Spleen (tissue), 7 donors: ENCODE measurements around the gene ADARB1.

Experiments used
- POLR2A ChIP-seq, 3 donors: fragments of 450-650 bp; IDR thresholded peaks; one replicate each; pipeline ENCODE4 v1.5.1; 2017; ENCODE audit warnings: antibody characterized with exemption in 3 of 3, mild to moderate bottlenecking in 1 of 3
- POLR2AphosphoS5 ChIP-seq, 3 donors: sonication (generic); formaldehyde crosslinking; IDR thresholded peaks; one replicate each; pipeline ENCODE4 v1.5.1; 2017; ENCODE audit warnings: antibody characterized with exemption in 3 of 3
- TF ChIP-seq, protein P1 (sequence below), 11 experiments: fragments of 200-600 bp in 7 of 11; fragments of 450-650 bp in 4 of 11; sonication (generic) in 4 of 11; IDR thresholded peaks in 8 of 11; conservative IDR thresholded peaks in 3 of 11; 1 replicate in 7 of 11; 2 replicates in 4 of 11; pipeline versions ENCODE4 v1.4.0 to v1.8.0; 2016 to 2021; ENCODE audit warnings: antibody characterized with exemption in 11 of 11, inconsistent platforms in 4 of 11, mild to moderate bottlenecking in 1 of 11
- donor health status: DM: no; HTN: no; CAD: no; lungs with moderate emphysema.
- donor health status: DM: no; HTN: no; CAD: no.
- donor health status: DM: no; HTN: no; CAD: no.

- TF ChIP-seq, protein P1, sequence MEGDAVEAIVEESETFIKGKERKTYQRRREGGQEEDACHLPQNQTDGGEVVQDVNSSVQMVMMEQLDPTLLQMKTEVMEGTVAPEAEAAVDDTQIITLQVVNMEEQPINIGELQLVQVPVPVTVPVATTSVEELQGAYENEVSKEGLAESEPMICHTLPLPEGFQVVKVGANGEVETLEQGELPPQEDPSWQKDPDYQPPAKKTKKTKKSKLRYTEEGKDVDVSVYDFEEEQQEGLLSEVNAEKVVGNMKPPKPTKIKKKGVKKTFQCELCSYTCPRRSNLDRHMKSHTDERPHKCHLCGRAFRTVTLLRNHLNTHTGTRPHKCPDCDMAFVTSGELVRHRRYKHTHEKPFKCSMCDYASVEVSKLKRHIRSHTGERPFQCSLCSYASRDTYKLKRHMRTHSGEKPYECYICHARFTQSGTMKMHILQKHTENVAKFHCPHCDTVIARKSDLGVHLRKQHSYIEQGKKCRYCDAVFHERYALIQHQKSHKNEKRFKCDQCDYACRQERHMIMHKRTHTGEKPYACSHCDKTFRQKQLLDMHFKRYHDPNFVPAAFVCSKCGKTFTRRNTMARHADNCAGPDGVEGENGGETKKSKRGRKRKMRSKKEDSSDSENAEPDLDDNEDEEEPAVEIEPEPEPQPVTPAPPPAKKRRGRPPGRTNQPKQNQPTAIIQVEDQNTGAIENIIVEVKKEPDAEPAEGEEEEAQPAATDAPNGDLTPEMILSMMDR (IDR thresholded peaks at IDR 0.05 in 8 of 11, conservative IDR thresholded peaks at IDR 0.05 in 3 of 11) = peak; percentile 18 to 59 (median 45)
- TF ChIP-seq POLR2A (IDR thresholded peaks at IDR 0.05) (no peak), POLR2AphosphoS5 (IDR thresholded peaks at IDR 0.05) (peak; percentile 17 to 70 (median 62))
Observed at GRCh38 chr21:45152265-45152746, 77.9 kb downstream of the ADARB1 start.
